ENCODE results near the gene GID4.

- TF ChIP-seq NR2C2 (CRISPR knock-in tag; IDR thresholded peaks at IDR 0.05; ENCODE audit: borderline replicate concordance) (no peak), RFX1 (IDR thresholded peaks at IDR 0.05) (no peak), RNF2 (conservative IDR thresholded peaks at IDR 0.05; ENCODE audit: low read depth) (no peak), ATF2 (CRISPR knock-in tag; IDR thresholded peaks at IDR 0.05) (no peak), ZBTB21 (CRISPR knock-in tag; IDR thresholded peaks at IDR 0.05) (no peak), USF2 (IDR thresholded peaks at IDR 0.05; ENCODE audit: low read depth, low read length) (no peak), USF2 (CRISPR knock-in tag; IDR thresholded peaks at IDR 0.05; ENCODE audit: borderline replicate concordance) (no peak), TAF1 (CRISPR knock-in tag; IDR thresholded peaks at IDR 0.05) (no peak), CTCF (CRISPR knock-in tag; IDR thresholded peaks at IDR 0.05) (peak; percentile 70), POLR2AphosphoS2 (IDR thresholded peaks at IDR 0.05; ENCODE audit: low read depth, low read length) (no peak), REST (IDR thresholded peaks at IDR 0.05; ENCODE audit: borderline replicate concordance in 1 of 2, low read depth in 1 of 2, low read length in 2 of 2) (no peak), ZNF121 (CRISPR knock-in tag; IDR thresholded peaks at IDR 0.05) (no peak), EZH2 (conservative IDR thresholded peaks at IDR 0.05; ENCODE audit: low read depth, low read length) (no peak)
Observed at GRCh38 chr17:18093616-18094408, 54.6 kb downstream of the GID4 start.

All from HepG2 (cell line).